ENCODE measurements around the gene INMT. TPM values are rescaled to one million over a fixed set of nuclear protein-coding genes. Genes with fewer than 3 reads are reported as not detected.

The INMT gene
- total and polyA plus RNA-seq, 2 experiments from 2014 or later, result 0.79 to 1.1 TPM

- TF ChIP-seq, protein P1, sequence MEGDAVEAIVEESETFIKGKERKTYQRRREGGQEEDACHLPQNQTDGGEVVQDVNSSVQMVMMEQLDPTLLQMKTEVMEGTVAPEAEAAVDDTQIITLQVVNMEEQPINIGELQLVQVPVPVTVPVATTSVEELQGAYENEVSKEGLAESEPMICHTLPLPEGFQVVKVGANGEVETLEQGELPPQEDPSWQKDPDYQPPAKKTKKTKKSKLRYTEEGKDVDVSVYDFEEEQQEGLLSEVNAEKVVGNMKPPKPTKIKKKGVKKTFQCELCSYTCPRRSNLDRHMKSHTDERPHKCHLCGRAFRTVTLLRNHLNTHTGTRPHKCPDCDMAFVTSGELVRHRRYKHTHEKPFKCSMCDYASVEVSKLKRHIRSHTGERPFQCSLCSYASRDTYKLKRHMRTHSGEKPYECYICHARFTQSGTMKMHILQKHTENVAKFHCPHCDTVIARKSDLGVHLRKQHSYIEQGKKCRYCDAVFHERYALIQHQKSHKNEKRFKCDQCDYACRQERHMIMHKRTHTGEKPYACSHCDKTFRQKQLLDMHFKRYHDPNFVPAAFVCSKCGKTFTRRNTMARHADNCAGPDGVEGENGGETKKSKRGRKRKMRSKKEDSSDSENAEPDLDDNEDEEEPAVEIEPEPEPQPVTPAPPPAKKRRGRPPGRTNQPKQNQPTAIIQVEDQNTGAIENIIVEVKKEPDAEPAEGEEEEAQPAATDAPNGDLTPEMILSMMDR (conservative IDR thresholded peaks at IDR 0.05; ENCODE audit: low read depth in 2 of 2), result no peak
- TF ChIP-seq ZNF331 (CRISPR knock-in tag; IDR thresholded peaks at IDR 0.05; ENCODE audit: low read depth) (no peak), STAT1 (IDR thresholded peaks at IDR 0.05; ENCODE audit: unreplicated experiment) (no peak), NANOG (IDR thresholded peaks at IDR 0.05; ENCODE audit: borderline replicate concordance) (no peak), POLR2AphosphoS5 (IDR thresholded peaks at IDR 0.05; ENCODE audit: low read depth) (no peak), JUNB (IDR thresholded peaks at IDR 0.05; ENCODE audit: unreplicated experiment) (no peak), EZH2 (IDR thresholded peaks at IDR 0.05; ENCODE audit: low read depth, unreplicated experiment) (no peak), EZH2phosphoT487 (IDR thresholded peaks at IDR 0.05; ENCODE audit: unreplicated experiment) (no peak), CREB1 (CRISPR knock-in tag; IDR thresholded peaks at IDR 0.05; ENCODE audit: low read depth) (no peak), ETS1 (IDR thresholded peaks at IDR 0.05) (no peak), ZNF114 (CRISPR knock-in tag; IDR thresholded peaks at IDR 0.05) (no peak)
- no peaks in the 10 kb centered on the region for H3K79me2 ChIP-seq (replicated peaks; ENCODE audit: insufficient read depth)
- H3K9me2 ChIP-seq (ENCODE audit: insufficient read depth), result no peaks in the 10 kb centered on the region
- no peak overlapping the region for H3K4me2 ChIP-seq
- H2AFZ ChIP-seq, result no peak overlapping the region
- no peak overlapping the region for H3K27ac ChIP-seq (ENCODE audit: low read depth)
- Mint-ChIP-seq H3K36me3 (ENCODE audit: low read depth) (peaks cover 12% of the 10 kb centered on the region), H3K27ac (no peak overlapping the region), H3K4me1 (no peaks in the 10 kb centered on the region), H3K4me3 (no peak overlapping the region), H3K27me3 (ENCODE audit: insufficient read depth, low read depth, poor library complexity) (peaks cover 5% of the 10 kb centered on the region), H3K9me3 (peaks cover 3% of the 10 kb centered on the region; the same call in 2 of the 3 replicates)
- ATAC-seq (no peak), DNase-seq (ENCODE audit: low spot score) (no peak)
- H3K4me3 ChIP-seq, result no peak overlapping the region
- no peaks in the 10 kb centered on the region for H3K4me1 ChIP-seq (ENCODE audit: insufficient read depth)
- H4K20me1 ChIP-seq (replicated peaks; ENCODE audit: insufficient read depth), result no peaks in the 10 kb centered on the region; the same call in 1 of the 2 replicates
- H3K36me3 ChIP-seq (ENCODE audit: insufficient read depth), result no peaks in the 10 kb centered on the region
- no peaks in the 10 kb centered on the region for H3K27me3 ChIP-seq (ENCODE audit: insufficient read depth)
- H3F3A ChIP-seq (replicated peaks; ENCODE audit: low read depth), result no peaks in the 10 kb centered on the region
These were observed 52.2 kb downstream of the INMT start for GRCh38 chr7:30804078-30804661.

GRCh38 chr7:30805081-30805691 lies 53.3 kb downstream of the INMT start:
- Mint-ChIP-seq H3K27me3 (ENCODE audit: insufficient read depth, low read depth, poor library complexity) (peaks cover 3% of the 10 kb centered on the region), H3K4me1 (no peaks in the 10 kb centered on the region), H3K27ac (no peak overlapping the region), H3K9me3 (peaks cover 3% of the 10 kb centered on the region; the same call in 2 of the 3 replicates), H3K36me3 (ENCODE audit: low read depth) (peaks cover 12% of the 10 kb centered on the region), H3K4me3 (no peak overlapping the region)
- H2AFZ ChIP-seq, result no peak overlapping the region
- H3K27me3 ChIP-seq (ENCODE audit: insufficient read depth), result no peaks in the 10 kb centered on the region
- H4K20me1 ChIP-seq (replicated peaks; ENCODE audit: insufficient read depth), result no peaks in the 10 kb centered on the region; the same call in 1 of the 2 replicates
- no peak for ATAC-seq
- H3K4me1 ChIP-seq (ENCODE audit: insufficient read depth), result no peaks in the 10 kb centered on the region
- no peak overlapping the region for H3K4me2 ChIP-seq
- no peaks in the 10 kb centered on the region for H3K9me2 ChIP-seq (ENCODE audit: insufficient read depth)
- H3F3A ChIP-seq (replicated peaks; ENCODE audit: low read depth), result no peaks in the 10 kb centered on the region
- H3K79me2 ChIP-seq (replicated peaks; ENCODE audit: insufficient read depth), result no peaks in the 10 kb centered on the region
- no peak overlapping the region for H3K4me3 ChIP-seq
- no peak overlapping the region for H3K27ac ChIP-seq (ENCODE audit: low read depth)
- H3K36me3 ChIP-seq (ENCODE audit: insufficient read depth), result no peaks in the 10 kb centered on the region
- no peak for DNase-seq (ENCODE audit: low spot score)
- TF ChIP-seq, protein P1 (conservative IDR thresholded peaks at IDR 0.05; ENCODE audit: low read depth in 2 of 2), result no peak
- TF ChIP-seq REST (IDR thresholded peaks at IDR 0.05; ENCODE audit: unreplicated experiment) (no peak), NANOG (IDR thresholded peaks at IDR 0.05; ENCODE audit: borderline replicate concordance) (no peak), EZH2phosphoT487 (IDR thresholded peaks at IDR 0.05; ENCODE audit: unreplicated experiment) (no peak), ZNF114 (CRISPR knock-in tag; IDR thresholded peaks at IDR 0.05) (no peak), CREB1 (CRISPR knock-in tag; IDR thresholded peaks at IDR 0.05; ENCODE audit: low read depth) (no peak)

Data from GM23338 (cell line).